GM23338 (cell line): Measurements from ENCODE around the gene KCTD1. TPM values are rescaled to one million over a fixed set of nuclear protein-coding genes. Genes with fewer than 3 reads are reported as not detected.

Experiments used
- ATAC-seq: fragments of 200-7000 bp; cut with Tn5 transposase; 3 replicates; pipeline ENCODE4 v1.9.1; 2020
- DNase-seq: peaks from one replicate; pipeline ENCODE4 v3.0.0-alpha.2; 2015; ENCODE audit warnings: low spot score
- H2AFZ ChIP-seq: fragments of 200-600 bp; sonication (generic); 2 replicates; pipeline ENCODE4 v1.8.0; 2016; ENCODE audit warnings: antibody characterized with exemption, mild to moderate bottlenecking, moderate library complexity
- H3F3A ChIP-seq: fragments of 200-600 bp; sonication (generic); replicated peaks from 2 replicates; pipeline ENCODE4 v1.8.0; 2017; ENCODE audit warnings: antibody characterized with exemption, mixed run types, low read depth
- H3K27ac ChIP-seq: fragments of 200-600 bp; sonication (generic); 2 replicates; pipeline ENCODE4 v1.6.1; 2016; ENCODE audit warnings: low read depth
- H3K27me3 ChIP-seq: fragments of 200-600 bp; sonication (generic); 2 replicates; pipeline ENCODE4 v1.8.0; 2016; ENCODE audit warnings: mild to moderate bottlenecking, mixed run types, moderate library complexity; ENCODE audit not compliant: insufficient read depth
- H3K36me3 ChIP-seq: fragments of 200-600 bp; sonication (generic); 2 replicates; pipeline ENCODE4 v1.8.0; 2016; ENCODE audit warnings: mild to moderate bottlenecking; ENCODE audit not compliant: insufficient read depth
- H3K4me1 ChIP-seq: fragments of 200-600 bp; sonication (generic); 2 replicates; pipeline ENCODE4 v1.8.0; 2016; ENCODE audit warnings: mild to moderate bottlenecking, moderate library complexity; ENCODE audit not compliant: insufficient read depth
- H3K4me2 ChIP-seq: fragments of 200-600 bp; sonication (generic); 2 replicates; pipeline ENCODE4 v1.7.1; 2017; ENCODE audit warnings: mixed run types
- H3K4me3 ChIP-seq: fragments of 200-600 bp; sonication (generic); 2 replicates; pipeline ENCODE4 v1.6.1; 2016; ENCODE audit warnings: mixed run types
- H3K79me2 ChIP-seq: fragments of 200-600 bp; sonication (generic); replicated peaks from 2 replicates; pipeline ENCODE4 v1.8.0; 2017; ENCODE audit warnings: mild to moderate bottlenecking; ENCODE audit not compliant: insufficient read depth
- H3K9me2 ChIP-seq: fragments of 200-600 bp; sonication (generic); 2 replicates; pipeline ENCODE4 v1.8.0; 2017; ENCODE audit not compliant: insufficient read depth
- H4K20me1 ChIP-seq: fragments of 200-600 bp; sonication (generic); replicated peaks from 2 replicates; pipeline ENCODE4 v1.8.0; 2017; ENCODE audit warnings: mild to moderate bottlenecking; ENCODE audit not compliant: insufficient read depth
- H3K27ac Mint-ChIP-seq: 2 replicates; pipeline ENCODE4 v1.8.0; 2020; ENCODE audit warnings: inconsistent platforms, mild to moderate bottlenecking, moderate library complexity, mixed read lengths
- H3K27me3 Mint-ChIP-seq: 3 replicates; pipeline ENCODE4 v1.8.0; 2022; ENCODE audit warnings: low read depth, mild to moderate bottlenecking, moderate library complexity, mixed read lengths, inconsistent platforms; ENCODE audit not compliant: insufficient read depth, poor library complexity
- H3K36me3 Mint-ChIP-seq: 3 replicates; pipeline ENCODE4 v1.8.0; 2021; ENCODE audit warnings: low read depth, mild to moderate bottlenecking, inconsistent platforms, moderate library complexity, mixed read lengths
- H3K4me1 Mint-ChIP-seq: 3 replicates; pipeline ENCODE4 v1.8.0; 2020; ENCODE audit warnings: mild to moderate bottlenecking, inconsistent platforms, mixed read lengths
- H3K4me3 Mint-ChIP-seq: 3 replicates; pipeline ENCODE4 v1.8.0; 2021; ENCODE audit warnings: moderate library complexity, mild to moderate bottlenecking, inconsistent platforms, mixed read lengths
- H3K9me3 Mint-ChIP-seq: 3 replicates; pipeline ENCODE4 v1.8.0; 2020; ENCODE audit warnings: moderate library complexity, mild to moderate bottlenecking, inconsistent platforms, mixed read lengths
- CREB1 ChIP-seq: fragments of 250-450 bp; sonication (Bioruptor Pico); IDR thresholded peaks from 2 replicates; pipeline ENCODE4 v1.5.0; 2020; ENCODE audit warnings: low read depth, mild to moderate bottlenecking, moderate library complexity
- EZH2 ChIP-seq: fragments of 200-600 bp; sonication (generic); IDR thresholded peaks from one replicate; pipeline ENCODE4 v1.8.0; 2017; ENCODE audit warnings: antibody characterized with exemption, mild to moderate bottlenecking, low read depth; ENCODE audit not compliant: unreplicated experiment
- EZH2phosphoT487 ChIP-seq: fragments of 200-600 bp; sonication (generic); IDR thresholded peaks from one replicate; pipeline ENCODE4 v1.8.1; 2018; ENCODE audit warnings: antibody characterized with exemption; ENCODE audit not compliant: unreplicated experiment
- JUNB ChIP-seq: IDR thresholded peaks from one replicate; pipeline ENCODE4 v1.6.1; 2016; ENCODE audit warnings: antibody characterized with exemption; ENCODE audit not compliant: unreplicated experiment
- NANOG ChIP-seq: IDR thresholded peaks from 2 replicates; pipeline ENCODE4 v1.6.1; 2016; ENCODE audit warnings: antibody characterized with exemption, borderline replicate concordance
- POLR2AphosphoS5 ChIP-seq: IDR thresholded peaks from 2 replicates; pipeline ENCODE4 v1.6.1; 2016; ENCODE audit warnings: antibody characterized with exemption, low read depth
- STAT1 ChIP-seq: IDR thresholded peaks from one replicate; pipeline ENCODE4 v1.6.1; 2016; ENCODE audit warnings: antibody characterized with exemption; ENCODE audit not compliant: unreplicated experiment
- ZNF114 ChIP-seq: fragments of 250-450 bp; sonication (Bioruptor Pico); IDR thresholded peaks from 2 replicates; pipeline ENCODE4 v1.5.0; 2020; ENCODE audit warnings: mild to moderate bottlenecking, moderate library complexity
- ZNF331 ChIP-seq: fragments of 250-450 bp; sonication (Bioruptor Pico); IDR thresholded peaks from 2 replicates; pipeline ENCODE4 v1.5.0; 2020; ENCODE audit warnings: low read depth, mild to moderate bottlenecking, moderate library complexity
- polyA plus RNA-seq: library from polyadenylated mRNA; unstranded; fragments of >200 nt; fragmentation: Nextera tagmentation; extraction: Ambion mirVana; gene quantifications from 2 replicates; pipeline ENCODE4 v1.2.1, GENCODE V29; 2016
- total RNA-seq: library from RNA; depleted of rRNA; stranded (reverse); fragments of >200 nt; shearing (Covaris generic); gene quantifications from 2 replicates; pipeline ENCODE4 v1.2.3, GENCODE V29; 2014
- TF ChIP-seq, protein P1 (sequence below): IDR thresholded peaks from 2 replicates; pipeline ENCODE4 v1.6.1; 2016; ENCODE audit warnings: antibody characterized with exemption
- TF ChIP-seq, protein P2 (sequence below): fragments of 250-450 bp; sonication (Bioruptor Pico); IDR thresholded peaks from 2 replicates; pipeline ENCODE4 v1.5.0; 2020; ENCODE audit warnings: mild to moderate bottlenecking, moderate library complexity
- TF ChIP-seq, protein P3 (sequence below), 2 experiments: fragments of 200-600 bp in 1 of 2; sonication (generic) in 1 of 2; conservative IDR thresholded peaks; 2 replicates each; pipeline versions ENCODE4 v1.5.1 to v1.6.1; 2016 to 2017; ENCODE audit warnings: antibody characterized with exemption in 2 of 2, low read depth in 2 of 2, mild to moderate bottlenecking in 2 of 2, moderate library complexity in 1 of 2
- TF ChIP-seq, protein P4 (sequence below): IDR thresholded peaks from one replicate; pipeline ENCODE4 v1.6.1; 2018; ENCODE audit warnings: antibody characterized with exemption; ENCODE audit not compliant: unreplicated experiment

The KCTD1 gene
- total and polyA plus RNA-seq, 2 experiments from 2014 or later = 7.1 to 20.5 TPM

DNA sequence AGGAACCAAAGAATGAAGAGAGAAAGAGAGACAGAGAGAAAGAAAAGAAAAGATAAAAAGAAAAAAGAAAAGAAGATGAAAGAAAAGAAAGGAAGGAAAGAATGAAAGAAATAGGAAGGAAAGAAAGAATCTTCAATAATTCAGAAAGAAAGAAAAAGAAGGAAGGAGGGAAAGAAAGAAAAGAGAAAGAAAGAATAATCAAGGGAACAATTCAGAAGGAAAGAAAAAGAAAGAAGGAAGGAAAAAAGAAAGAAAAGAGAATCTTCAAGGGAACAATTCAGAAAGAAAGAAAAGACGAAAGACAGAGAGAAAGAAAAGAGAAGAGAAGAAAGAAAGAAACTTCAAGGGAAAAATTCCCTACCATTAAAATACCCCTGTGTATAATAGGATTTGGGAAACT lies 5.6 kb upstream of the KCTD1 start:
- peaks cover 40% of the 10 kb centered on the region for H3K27me3 Mint-ChIP-seq
- no peak overlapping the region for H3K4me3 Mint-ChIP-seq
- H2AFZ ChIP-seq = no peak overlapping the region
- peaks cover 18% of the 10 kb centered on the region for H3K4me1 Mint-ChIP-seq
- no peaks in the 10 kb centered on the region for H3K9me2 ChIP-seq
- no peak overlapping the region for H3K27ac ChIP-seq
- no peaks in the 10 kb centered on the region for H4K20me1 ChIP-seq
- peaks cover 12% of the 10 kb centered on the region for H3K4me1 ChIP-seq
- H3K4me3 ChIP-seq = no peak overlapping the region
- TF ChIP-seq, protein P1, sequence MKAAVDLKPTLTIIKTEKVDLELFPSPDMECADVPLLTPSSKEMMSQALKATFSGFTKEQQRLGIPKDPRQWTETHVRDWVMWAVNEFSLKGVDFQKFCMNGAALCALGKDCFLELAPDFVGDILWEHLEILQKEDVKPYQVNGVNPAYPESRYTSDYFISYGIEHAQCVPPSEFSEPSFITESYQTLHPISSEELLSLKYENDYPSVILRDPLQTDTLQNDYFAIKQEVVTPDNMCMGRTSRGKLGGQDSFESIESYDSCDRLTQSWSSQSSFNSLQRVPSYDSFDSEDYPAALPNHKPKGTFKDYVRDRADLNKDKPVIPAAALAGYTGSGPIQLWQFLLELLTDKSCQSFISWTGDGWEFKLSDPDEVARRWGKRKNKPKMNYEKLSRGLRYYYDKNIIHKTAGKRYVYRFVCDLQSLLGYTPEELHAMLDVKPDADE = no peak
- TF ChIP-seq NANOG (no peak), JUNB (no peak), ZNF331 (CRISPR knock-in tag) (no peak), EZH2phosphoT487 (no peak), EZH2 (no peak), STAT1 (no peak), ZNF114 (CRISPR knock-in tag) (no peak), CREB1 (CRISPR knock-in tag) (no peak), POLR2AphosphoS5 (no peak)
- TF ChIP-seq, protein P2, sequence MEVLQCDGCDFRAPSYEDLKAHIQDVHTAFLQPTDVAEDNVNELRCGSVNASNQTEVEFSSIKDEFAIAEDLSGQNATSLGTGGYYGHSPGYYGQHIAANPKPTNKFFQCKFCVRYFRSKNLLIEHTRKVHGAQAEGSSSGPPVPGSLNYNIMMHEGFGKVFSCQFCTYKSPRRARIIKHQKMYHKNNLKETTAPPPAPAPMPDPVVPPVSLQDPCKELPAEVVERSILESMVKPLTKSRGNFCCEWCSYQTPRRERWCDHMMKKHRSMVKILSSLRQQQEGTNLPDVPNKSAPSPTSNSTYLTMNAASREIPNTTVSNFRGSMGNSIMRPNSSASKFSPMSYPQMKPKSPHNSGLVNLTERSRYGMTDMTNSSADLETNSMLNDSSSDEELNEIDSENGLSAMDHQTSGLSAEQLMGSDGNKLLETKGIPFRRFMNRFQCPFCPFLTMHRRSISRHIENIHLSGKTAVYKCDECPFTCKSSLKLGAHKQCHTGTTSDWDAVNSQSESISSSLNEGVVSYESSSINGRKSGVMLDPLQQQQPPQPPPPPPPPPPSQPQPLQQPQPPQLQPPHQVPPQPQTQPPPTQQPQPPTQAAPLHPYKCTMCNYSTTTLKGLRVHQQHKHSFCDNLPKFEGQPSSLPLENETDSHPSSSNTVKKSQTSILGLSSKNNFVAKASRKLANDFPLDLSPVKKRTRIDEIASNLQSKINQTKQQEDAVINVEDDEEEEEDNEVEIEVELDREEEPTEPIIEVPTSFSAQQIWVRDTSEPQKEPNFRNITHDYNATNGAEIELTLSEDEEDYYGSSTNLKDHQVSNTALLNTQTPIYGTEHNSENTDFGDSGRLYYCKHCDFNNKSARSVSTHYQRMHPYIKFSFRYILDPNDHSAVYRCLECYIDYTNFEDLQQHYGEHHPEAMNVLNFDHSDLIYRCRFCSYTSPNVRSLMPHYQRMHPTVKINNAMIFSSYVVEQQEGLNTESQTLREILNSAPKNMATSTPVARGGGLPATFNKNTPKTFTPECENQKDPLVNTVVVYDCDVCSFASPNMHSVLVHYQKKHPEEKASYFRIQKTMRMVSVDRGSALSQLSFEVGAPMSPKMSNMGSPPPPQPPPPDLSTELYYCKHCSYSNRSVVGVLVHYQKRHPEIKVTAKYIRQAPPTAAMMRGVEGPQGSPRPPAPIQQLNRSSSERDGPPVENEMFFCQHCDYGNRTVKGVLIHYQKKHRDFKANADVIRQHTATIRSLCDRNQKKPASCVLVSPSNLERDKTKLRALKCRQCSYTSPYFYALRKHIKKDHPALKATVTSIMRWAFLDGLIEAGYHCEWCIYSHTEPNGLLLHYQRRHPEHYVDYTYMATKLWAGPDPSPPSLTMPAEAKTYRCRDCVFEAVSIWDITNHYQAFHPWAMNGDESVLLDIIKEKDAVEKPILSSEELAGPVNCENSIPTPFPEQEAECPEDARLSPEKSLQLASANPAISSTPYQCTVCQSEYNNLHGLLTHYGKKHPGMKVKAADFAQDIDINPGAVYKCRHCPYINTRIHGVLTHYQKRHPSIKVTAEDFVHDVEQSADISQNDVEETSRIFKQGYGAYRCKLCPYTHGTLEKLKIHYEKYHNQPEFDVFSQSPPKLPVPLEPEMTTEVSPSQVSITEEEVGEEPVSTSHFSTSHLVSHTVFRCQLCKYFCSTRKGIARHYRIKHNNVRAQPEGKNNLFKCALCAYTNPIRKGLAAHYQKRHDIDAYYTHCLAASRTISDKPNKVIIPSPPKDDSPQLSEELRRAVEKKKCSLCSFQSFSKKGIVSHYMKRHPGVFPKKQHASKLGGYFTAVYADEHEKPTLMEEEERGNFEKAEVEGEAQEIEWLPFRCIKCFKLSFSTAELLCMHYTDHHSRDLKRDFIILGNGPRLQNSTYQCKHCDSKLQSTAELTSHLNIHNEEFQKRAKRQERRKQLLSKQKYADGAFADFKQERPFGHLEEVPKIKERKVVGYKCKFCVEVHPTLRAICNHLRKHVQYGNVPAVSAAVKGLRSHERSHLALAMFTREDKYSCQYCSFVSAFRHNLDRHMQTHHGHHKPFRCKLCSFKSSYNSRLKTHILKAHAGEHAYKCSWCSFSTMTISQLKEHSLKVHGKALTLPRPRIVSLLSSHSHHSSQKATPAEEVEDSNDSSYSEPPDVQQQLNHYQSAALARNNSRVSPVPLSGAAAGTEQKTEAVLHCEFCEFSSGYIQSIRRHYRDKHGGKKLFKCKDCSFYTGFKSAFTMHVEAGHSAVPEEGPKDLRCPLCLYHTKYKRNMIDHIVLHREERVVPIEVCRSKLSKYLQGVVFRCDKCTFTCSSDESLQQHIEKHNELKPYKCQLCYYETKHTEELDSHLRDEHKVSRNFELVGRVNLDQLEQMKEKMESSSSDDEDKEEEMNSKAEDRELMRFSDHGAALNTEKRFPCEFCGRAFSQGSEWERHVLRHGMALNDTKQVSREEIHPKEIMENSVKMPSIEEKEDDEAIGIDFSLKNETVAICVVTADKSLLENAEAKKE = no peak
- TF ChIP-seq, protein P3, sequence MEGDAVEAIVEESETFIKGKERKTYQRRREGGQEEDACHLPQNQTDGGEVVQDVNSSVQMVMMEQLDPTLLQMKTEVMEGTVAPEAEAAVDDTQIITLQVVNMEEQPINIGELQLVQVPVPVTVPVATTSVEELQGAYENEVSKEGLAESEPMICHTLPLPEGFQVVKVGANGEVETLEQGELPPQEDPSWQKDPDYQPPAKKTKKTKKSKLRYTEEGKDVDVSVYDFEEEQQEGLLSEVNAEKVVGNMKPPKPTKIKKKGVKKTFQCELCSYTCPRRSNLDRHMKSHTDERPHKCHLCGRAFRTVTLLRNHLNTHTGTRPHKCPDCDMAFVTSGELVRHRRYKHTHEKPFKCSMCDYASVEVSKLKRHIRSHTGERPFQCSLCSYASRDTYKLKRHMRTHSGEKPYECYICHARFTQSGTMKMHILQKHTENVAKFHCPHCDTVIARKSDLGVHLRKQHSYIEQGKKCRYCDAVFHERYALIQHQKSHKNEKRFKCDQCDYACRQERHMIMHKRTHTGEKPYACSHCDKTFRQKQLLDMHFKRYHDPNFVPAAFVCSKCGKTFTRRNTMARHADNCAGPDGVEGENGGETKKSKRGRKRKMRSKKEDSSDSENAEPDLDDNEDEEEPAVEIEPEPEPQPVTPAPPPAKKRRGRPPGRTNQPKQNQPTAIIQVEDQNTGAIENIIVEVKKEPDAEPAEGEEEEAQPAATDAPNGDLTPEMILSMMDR (conservative IDR thresholded peaks at IDR 0.05; ENCODE audit: low read depth in 2 of 2) = no peak
- TF ChIP-seq, protein P4, sequence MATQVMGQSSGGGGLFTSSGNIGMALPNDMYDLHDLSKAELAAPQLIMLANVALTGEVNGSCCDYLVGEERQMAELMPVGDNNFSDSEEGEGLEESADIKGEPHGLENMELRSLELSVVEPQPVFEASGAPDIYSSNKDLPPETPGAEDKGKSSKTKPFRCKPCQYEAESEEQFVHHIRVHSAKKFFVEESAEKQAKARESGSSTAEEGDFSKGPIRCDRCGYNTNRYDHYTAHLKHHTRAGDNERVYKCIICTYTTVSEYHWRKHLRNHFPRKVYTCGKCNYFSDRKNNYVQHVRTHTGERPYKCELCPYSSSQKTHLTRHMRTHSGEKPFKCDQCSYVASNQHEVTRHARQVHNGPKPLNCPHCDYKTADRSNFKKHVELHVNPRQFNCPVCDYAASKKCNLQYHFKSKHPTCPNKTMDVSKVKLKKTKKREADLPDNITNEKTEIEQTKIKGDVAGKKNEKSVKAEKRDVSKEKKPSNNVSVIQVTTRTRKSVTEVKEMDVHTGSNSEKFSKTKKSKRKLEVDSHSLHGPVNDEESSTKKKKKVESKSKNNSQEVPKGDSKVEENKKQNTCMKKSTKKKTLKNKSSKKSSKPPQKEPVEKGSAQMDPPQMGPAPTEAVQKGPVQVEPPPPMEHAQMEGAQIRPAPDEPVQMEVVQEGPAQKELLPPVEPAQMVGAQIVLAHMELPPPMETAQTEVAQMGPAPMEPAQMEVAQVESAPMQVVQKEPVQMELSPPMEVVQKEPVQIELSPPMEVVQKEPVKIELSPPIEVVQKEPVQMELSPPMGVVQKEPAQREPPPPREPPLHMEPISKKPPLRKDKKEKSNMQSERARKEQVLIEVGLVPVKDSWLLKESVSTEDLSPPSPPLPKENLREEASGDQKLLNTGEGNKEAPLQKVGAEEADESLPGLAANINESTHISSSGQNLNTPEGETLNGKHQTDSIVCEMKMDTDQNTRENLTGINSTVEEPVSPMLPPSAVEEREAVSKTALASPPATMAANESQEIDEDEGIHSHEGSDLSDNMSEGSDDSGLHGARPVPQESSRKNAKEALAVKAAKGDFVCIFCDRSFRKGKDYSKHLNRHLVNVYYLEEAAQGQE = no peak
- H3K27ac Mint-ChIP-seq = no peak overlapping the region
- no peaks in the 10 kb centered on the region for H3K36me3 Mint-ChIP-seq
- ATAC-seq (no peak), DNase-seq (no peak)
- H3K4me2 ChIP-seq = no peak overlapping the region
- no peaks in the 10 kb centered on the region for H3K36me3 ChIP-seq
- H3K9me3 Mint-ChIP-seq = no peaks in the 10 kb centered on the region
- peaks cover 66% of the 10 kb centered on the region for H3K27me3 ChIP-seq
- no peaks in the 10 kb centered on the region for H3K79me2 ChIP-seq
- no peaks in the 10 kb centered on the region for H3F3A ChIP-seq
